Endometrial microvascular endothelial cells (primary cell): Measurements from ENCODE around the gene GPR15LG. TPM values are rescaled to one million over a fixed set of nuclear protein-coding genes. Genes with fewer than 3 reads are reported as not detected.
"Not testable (repeated sequence)": the region's sequence is repeated elsewhere in the genome, so short reads cannot be mapped to it uniquely, and the experiment has no call there.

ENCODE experiments used
- in situ Hi-C: cut with HindIII; loops from 2 replicates; pipeline ENCODE4 v1.10.0; 2017; ENCODE audit warnings: low sequenced_read_pairs, low pct_unique_long_range_greater_than_20kb; ENCODE audit errors: inconsistent ontology term
- total RNA-seq: library from RNA; depleted of rRNA; stranded (reverse); fragments of >200 nt; gene quantifications from one replicate; pipeline ENCODE4 v1.2.3, GENCODE V29; 2015; ENCODE audit errors: inconsistent ontology term

GPR15LG gene
- total RNA-seq, result not detected

DNA sequence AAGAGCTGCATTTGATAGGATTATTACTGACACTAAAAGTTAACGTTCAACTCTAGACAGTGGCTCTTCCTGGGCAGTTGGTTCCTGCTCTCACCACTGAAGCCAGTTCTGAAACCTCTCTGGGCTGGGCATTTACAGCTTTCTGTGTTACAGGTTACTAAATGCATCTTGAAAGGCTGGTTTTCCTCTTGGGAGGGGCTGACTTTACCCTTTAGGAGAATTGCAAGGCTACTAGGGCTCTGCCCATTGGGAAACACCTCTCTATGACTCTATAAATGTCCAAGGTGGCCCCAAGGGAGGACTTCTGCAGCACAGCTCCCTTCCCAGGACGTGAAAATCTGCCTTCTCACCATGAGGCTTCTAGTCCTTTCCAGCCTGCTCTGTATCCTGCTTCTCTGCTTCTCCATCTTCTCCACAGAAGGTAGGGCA, at the start of gene GPR15LG:
Gene GPR15LG, plus strand, starts transcription at position 301 of the 429 bp plus-strand sequence. Its CDS starts 51 bp downstream, at position 352.
- in situ Hi-C loops, result no loop called here

GRCh38 chr10:84125910-84126784, 47.5 kb upstream of the GPR15LG start:
- in situ Hi-C loops, result not testable (repeated sequence)

GRCh38 chr10:84126785-84127167, 46.8 kb upstream of the GPR15LG start:
- in situ Hi-C loops, result no loop called here

DNA sequence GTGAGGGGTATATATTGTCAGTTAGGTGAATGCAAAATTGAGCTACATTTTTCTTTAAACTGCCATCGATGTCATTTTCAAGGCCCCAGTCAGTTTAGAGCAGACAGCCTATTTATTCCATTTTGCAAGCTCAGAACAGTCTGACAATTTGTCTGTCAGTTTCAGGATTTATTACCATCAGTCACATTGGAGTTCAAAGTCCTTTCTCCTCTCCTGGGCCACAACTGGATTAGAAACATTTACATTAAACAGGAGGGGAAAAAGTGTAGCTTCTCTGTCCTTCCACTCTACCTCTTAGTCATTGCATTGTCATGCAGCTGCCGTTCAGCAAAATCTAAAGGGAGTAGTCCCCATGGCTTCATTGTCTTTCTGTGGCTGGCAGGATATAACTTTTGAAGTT, 37.8 kb upstream of the GPR15LG start:
- in situ Hi-C loops, result no loop called here

DNA sequence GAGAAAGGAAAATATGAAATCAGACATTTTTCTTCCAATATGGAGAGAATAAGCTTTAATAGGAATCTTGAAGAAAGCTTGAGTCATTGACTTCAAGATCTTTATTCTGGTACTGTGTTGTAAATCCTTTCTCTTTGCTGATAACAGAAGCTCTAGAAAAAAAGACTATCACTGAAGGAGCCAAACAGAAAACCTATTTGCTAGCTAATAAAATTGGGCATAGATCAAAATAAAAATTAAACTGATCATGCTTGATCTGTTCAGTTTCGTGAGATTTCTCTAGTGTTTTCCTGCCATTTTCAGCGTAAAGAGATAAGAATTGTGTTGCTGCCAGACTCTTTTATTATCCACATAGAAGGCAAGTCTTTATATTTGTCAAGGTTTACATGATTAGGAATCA, 35.8 kb upstream of the GPR15LG start:
- in situ Hi-C loops, result no loop called here

DNA sequence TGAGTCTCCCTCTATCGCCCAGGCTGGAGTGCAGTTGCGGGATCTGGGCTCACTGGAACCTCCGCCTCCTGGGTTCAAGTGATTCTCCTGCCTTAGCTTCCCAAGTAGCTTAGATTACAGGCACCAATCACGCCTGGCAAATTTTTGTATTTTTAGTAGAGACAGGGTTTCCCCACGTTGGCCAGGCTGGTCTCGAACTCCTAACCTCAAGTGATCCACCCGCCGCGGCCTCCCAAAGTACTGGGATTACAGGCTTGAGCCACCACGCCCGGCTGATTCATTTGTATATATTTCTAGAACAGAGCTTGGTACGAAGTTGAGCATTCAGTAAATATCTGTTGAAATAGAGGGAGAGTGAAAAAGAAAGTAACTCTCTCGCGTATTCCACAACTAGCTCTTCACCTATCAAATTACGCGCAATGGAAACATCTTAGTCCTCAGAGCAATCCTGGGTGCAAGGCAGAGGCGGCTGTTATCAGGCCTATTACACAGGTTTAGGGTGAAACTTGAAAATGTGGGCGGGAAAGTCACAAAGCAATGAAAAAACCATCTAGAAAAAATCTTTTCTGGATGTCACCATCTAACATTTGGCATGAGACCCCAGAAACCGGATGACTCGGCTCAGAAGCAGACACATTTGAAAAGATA, 35.0 kb upstream of the GPR15LG start:
- in situ Hi-C loops, result no loop called here

- in situ Hi-C loops, result no loop called here
Measured at GRCh38 chr10:84139126-84140035, 34.2 kb upstream of the GPR15LG start, which contains the start of gene GHITM. Gene GHITM (plus strand): TSS chr10:84139509. CDS start chr10:84141501, 1,992 bp downstream.

DNA sequence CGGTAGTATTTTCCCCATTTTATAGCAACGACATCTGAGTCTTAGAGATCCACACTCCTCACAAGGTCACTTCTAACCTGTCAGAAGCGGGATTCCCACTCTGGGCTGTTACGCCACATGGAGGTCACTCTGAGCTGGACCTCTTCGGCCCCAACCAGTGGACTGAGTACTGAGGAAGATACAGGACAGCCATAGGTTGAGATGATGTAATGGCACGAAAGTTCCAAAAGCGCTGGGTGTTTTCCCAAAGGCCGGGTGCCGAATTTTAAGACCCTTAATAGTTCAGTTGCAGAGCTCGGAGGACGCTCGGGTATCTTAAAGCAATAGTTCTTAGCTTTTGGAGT, 33.6 kb upstream of the GPR15LG start:
- in situ Hi-C loops, result no loop called here

- in situ Hi-C loops, result no loop called here
Measured at GRCh38 chr10:84147347-84147746, 26.3 kb upstream of the GPR15LG start.

- in situ Hi-C loops, result not testable (repeated sequence)
Measured at GRCh38 chr10:84148006-84148597, 25.5 kb upstream of the GPR15LG start.

- in situ Hi-C loops, result no loop called here
Measured at GRCh38 chr10:84149854-84150253, 23.7 kb upstream of the GPR15LG start.

- in situ Hi-C loops, result no loop called here
Measured at GRCh38 chr10:84152769-84153168, 20.8 kb upstream of the GPR15LG start.

DNA sequence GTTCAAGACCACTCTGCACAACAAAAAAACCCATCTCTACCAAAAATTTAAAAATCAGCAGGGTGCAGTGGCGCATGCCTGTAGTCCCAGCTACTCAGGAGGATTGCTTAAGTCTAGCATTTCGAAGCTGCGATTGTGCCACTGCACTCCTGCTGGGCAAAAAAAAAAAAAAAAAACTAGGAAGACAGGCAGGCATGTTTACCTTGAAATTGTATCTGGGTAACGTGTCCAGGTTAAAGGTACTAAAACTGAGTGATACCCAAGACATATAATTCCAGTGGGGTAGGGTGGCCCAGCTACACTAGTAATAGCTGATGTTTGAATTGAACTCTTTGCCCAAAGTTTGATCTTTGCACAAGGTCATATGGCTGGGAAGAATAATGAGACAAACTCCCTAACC, 18.1 kb upstream of the GPR15LG start:
- in situ Hi-C loops, result no loop called here

- in situ Hi-C loops, result no loop called here
Measured at GRCh38 chr10:84156009-84156408, 17.6 kb upstream of the GPR15LG start.

DNA sequence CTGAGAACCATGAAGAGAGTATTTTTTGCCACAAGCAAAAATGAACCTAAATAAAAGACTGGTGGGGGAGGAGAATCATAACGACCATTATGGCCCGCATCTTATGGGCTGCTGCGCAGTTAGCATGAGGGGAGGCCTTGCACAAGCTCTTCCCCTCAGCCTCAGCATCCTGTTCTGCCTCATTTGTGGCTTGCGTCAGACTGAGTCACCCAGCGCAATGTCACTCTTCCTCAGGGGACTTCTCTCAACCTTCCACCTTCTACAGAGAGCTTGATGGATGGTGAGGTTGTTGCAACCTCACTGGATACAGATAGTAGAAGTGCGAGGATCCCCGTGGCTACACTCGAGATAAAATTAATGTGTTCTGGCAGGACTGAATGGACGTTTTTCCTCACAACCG, 16.8 kb upstream of the GPR15LG start:
- in situ Hi-C loops, result no loop called here

DNA sequence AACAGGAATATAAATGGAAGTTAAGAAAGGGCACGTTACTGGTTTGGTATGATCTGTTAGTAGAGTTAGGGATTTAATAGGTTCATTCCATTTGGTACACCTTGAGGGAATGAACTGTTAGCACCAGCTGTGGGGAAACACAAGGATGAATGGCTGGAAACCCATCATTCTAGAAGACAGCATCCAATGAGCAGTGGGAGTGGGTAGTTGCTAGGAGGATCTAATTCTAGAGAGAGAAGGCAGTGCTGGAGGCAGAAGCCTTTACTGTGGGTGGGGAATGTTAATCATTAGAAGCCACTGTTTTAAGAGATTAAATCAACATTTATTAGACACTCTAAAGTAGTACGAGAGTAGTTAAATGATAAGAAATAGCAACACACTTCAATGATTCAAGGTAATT, 15.5 kb upstream of the GPR15LG start:
- in situ Hi-C loops, result no loop called here

- in situ Hi-C loops, result no loop called here
Measured at GRCh38 chr10:84158550-84158949, 15.1 kb upstream of the GPR15LG start.

DNA sequence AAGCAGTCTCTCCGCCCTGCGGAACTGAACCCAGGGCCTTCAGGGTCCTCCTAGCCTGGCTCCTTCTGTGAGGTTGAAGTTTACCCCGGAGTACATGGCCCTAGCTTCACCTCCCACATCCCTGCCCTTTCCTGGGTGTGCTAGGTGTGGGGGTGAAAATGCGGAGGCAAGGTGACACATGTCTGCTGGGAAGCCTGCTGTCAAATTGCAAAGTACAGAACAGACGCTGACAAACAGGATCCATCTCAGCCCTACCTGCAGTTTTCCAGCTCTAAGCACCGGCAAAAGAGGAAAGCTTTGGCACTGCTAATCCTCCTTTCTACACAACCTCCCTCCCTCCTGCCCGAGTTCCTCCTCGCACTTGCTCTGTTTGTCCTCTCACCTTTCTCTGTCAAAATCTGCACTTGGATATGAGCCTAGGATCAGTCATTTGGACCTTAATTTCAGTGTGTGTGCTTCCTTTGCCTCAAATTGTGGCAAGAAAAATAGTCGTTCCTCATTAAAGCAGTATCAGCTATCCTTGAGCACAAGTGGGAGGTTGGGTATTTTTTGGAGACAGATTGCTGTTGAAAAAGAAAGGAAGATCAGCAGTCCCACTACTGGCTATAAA, 14.4 kb upstream of the GPR15LG start:
- in situ Hi-C loops, result no loop called here
